ENCODE results near the gene FAM20B.
"Not testable (repeated sequence)": the region's sequence is repeated elsewhere in the genome, so short reads cannot be mapped to it uniquely, and the experiment has no call there.

FAM20B gene

DNA sequence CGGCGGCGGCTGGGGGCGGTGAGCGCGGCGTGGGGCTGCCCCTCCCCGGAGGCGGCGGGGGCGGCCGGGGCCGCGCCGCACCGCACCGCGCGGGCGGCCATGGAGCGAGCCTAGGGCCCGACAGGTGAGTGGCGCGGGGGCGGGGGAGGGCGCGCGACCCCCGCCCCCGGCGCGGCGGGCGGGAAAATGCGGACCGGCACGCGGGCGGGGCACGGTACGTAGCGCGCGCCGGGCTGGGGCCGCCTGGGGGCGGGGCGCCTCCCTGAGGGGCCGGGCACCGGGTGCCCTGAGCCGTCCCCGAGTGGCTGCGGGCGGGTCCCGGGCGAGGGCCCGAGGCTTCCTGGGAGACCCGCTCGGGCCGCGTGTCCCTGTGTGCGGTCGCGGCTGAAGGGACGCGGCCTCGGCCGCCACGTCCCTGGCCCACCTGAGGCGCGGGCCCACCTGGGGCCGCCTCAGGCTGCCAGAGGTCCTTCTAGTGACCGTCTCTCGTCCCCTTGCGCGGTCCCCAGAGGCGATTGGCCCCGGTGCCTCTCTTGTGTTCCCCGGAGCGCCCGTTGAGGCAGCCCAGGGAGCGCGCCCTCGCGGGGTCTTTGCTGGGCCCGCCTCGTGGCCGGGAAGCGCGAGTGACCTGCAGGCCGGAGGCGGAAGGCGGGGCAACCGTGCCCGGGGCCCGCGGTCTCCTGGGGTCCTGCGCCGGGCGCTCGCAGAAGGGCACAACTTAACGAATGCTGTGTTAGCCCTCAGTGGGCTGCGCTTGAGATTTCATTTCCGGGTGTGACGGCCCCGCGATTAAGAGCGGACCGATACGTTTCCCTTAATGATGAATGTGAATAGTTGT lies 500 bp downstream of the FAM20B start:
- peak; percentile 90 for DNase-seq

DNA sequence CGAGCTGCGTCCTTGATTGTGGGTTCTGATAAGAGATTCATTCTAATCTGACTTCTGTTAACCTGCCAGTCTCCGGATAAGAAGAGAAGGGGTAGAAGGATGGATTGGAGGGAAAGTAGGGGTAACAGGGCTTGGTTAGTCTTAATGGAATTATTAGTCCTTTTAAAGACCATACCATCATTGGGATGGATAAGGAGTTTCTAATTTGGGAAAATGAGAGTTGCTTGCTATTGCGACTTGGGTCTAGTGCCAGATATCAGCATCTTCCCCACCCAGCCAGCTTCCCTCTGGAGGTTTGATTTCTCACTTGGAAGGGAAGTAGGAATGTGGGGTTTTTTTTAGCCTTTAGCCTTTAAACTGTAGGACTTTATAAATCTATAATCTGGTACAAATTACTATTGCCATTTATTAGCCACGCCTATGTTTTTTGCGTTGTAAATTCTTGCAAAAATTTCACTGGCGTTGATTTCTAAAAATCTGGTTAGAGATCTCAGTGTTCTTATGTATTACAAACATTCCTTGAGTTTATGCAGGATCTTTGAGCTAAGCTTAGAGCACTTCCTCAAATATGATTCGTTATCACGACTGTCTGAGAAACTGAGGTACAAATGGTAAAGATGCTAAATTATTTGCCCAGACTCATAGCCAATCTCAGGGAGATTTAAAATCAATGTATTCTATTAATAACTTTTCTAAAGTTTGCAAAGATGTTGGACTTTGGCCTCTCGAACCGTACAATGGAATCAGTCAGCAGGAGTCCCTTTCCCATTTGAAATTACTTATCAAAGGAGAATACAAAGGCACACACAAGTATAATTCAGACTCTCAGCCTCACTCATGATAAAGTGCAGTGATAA lies 1.3 kb downstream of the FAM20B start:
- DNase-seq = no peak

DNA sequence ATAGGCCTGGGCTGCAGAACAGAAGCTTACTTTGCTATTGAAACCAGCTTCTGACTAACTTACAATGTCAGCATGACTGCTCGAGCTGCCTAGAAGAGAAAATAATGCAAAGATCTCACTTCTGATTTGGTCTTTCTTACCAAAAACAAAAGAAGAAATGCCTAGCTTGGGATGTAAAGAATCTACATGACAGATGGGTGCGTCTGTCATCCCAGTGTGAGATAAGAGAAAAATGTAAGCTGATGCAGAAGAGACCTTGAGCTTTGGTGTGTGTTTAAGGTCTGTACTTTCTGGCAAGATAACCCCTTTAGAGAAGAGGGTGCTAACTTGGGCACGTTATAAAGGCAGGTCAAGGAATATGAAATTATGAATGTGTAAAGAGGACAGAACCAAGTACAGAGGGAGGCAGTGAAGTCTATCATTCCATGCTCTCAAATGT lies 3.6 kb downstream of the FAM20B start:
- DNase-seq = no peak

DNA sequence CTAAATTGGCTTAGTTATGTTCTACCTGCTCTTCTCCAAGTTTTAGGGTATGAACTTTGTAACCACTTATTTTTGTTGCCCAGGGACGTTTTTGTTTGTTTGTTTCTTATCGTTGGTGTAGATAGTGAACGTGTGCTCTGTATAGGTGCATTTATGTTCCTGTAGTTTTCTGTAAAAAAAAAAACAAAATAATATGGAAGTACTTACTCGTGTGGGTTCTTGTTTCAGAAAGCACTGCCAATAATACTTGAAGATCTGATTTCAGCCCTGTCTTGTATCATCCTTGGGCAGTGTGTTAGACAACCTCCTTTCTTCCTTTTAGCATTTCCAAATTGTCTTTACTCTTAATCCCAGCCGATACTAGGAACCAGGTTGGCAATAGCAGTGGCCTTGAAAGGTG lies 4.4 kb downstream of the FAM20B start:
- DNase-seq = no peak

DNA sequence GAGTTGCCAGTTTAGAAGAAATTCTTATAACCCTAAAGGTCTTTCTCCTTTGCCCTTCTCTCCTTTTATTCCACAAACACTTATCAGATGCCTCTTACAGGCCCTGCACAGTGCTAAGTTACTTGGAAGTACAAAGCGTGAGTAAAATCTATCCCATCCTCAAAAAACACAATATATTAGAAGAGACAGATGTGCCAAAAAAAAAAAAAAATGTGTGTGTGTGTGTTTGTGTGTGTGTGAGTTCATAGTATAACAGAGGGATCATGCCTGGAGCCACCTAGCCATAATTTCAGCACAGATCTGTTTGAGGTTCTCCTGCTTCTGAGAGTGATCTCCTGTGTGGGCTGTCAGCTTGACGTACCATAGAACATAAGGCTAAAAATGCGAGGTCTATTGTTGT lies 5.0 kb downstream of the FAM20B start:
- no peak for DNase-seq

DNA sequence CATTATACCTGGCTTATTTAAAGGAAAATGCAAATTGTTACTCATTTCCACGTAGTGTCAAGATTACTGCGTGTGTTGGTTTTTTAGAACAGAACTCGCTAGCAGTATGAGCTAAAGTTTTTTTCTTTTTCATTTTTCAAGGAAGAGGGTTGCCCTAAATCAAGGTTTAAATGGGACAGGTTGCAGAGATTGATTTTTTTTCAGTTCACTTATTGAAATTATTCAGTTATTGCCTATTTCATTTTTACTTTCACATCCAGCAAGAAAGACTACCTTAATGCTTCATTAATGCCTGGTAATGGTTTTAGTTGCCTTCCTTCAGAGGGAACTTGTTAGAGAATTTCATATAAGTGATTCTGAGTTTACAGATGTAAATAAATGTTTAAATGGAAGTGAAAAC lies 5.6 kb downstream of the FAM20B start:
- no peak for DNase-seq

DNA sequence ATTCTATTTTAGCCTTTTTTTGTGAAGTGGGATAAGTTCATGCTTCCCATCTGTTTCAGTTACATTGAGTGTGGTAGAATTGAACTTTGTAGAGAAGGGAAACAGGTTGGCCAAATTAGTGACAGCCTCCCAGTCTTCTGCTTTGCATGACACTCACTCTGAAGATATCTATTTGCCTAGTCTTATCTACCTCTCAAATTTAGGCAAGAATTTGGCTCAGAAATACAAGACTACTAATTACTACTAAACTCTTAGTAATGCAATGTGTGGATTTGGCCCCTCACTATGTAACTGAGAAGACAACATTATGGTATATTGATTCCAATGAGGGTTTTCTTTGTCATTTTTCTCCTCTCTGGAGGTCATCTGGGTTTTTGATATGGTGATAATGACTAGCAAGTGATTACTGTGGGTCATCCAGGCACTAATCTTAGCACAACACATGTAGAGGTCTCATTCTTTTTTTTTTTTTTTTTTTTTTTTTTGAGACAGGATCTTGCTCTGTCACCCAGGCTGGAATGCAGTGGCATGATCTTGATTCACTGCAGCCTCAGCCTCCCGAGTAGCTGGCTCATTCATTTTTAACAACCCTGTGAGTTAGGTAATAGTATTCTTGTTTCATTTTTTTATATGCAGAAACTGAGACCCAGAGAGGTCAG lies 6.3 kb downstream of the FAM20B start:
- DNase-seq = no peak

DNA sequence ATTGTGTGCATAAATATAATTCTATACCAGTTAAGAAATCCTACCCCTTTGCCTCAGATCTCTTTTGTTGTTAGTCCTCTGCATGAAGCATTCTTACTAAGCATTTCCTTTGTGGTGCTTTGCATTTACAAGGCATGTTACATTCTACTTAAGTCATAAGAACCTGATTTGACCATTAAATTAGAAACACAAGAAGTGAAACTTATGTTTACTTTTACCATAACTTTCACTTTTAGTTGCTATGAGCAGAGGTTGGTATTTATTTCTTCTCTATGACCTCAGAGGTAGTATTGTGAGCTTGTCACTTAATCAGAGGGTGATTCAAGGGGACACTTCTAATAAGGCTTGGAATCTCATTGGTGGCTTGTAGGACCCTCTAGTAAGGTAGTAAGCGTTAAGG lies 9.0 kb downstream of the FAM20B start:
- no peak for DNase-seq

DNA sequence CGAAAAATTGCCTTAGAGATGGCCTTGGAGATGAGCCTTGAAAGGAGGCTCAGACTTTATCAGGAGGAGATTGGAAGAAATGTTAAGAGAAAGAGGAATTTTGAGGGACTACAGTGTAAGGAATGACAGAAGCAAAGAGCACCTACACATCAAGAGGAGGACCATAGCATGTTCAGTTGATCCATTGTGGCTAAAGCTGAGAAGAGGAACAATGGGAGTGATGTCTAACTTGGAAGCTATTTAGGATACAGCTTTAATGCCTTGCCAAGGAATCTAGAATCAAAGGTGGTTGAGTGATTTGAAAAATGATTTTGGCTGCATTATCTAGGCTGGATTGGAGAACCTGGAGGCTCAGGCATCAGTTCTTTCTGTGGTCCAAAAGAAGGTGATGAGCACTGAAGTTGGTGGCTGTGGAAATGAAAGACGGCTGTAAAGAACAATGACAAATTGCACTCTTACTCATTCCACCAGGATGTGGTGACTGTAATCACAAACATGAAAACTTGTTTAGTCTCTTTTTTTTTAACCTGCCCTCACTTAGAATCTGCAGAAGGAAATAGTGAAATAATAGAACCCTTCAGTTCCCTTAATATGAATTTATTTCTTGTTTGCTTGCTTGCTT lies 11.3 kb downstream of the FAM20B start:
- DNase-seq = no peak

DNA sequence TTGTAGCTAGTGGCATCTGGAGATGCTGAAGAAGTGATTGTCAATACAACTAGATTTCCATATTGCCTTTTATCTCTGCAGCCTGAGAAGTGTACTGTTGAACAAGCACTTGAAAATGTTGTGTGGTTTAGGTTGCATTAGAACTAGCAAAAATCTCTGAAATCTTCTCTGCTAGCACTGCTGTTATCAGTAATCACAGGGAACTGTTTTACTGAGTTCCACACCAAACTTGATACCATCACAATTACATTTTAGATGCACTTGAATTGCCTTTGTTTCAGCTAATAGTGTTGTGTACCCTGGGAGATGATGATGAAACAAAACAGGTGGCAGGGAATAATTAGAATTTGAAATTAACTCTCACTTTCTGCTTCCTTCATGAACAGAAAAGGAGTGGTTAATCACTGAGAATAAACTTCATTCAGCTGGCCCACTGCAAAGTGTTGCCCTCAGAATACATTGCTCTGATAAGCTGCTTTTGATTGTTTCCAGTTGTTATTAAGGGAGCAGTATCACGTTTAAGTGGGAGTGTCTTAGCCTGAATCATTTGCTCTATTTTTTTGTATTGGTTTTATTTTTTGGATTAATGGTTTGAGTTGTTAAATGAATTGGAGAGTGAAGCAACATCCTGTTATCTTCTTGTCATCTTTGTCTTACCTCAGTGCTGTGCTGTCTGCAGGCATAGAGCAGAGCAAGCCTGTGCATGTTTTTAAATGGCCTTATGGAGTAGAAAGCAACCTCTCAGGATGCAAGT lies 13.0 kb downstream of the FAM20B start:
- no peak for DNase-seq

DNA sequence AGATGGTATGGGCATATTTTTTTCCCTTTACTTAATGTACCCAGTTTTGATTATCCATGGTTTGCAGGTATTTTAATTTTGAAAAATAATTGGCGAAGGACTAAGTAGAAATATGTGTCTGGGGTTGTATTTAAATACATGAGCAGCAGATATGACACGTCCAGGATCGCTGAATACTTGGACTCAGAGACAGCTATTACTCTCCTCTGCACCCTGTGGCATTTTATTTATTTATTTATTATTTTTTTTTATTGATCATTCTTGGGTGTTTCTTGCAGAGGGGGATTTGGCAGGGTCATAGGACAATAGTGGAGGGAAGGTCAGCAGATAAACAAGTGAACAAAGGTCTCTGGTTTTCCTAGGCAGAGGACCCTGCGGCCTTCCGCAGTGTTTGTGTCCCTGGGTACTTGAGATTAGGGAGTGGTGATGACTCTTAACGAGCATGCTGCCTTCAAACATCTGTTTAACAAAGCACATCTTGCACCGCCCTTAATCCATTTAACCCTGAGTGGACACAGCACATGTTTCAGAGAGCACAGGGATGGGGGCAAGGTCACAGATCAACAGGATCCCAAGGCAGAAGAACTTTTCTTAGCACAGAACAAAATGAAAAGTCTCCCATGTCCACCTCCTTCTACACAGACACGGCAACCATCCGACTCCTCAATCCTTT lies 13.9 kb downstream of the FAM20B start:
- not testable (repeated sequence) for DNase-seq

DNA sequence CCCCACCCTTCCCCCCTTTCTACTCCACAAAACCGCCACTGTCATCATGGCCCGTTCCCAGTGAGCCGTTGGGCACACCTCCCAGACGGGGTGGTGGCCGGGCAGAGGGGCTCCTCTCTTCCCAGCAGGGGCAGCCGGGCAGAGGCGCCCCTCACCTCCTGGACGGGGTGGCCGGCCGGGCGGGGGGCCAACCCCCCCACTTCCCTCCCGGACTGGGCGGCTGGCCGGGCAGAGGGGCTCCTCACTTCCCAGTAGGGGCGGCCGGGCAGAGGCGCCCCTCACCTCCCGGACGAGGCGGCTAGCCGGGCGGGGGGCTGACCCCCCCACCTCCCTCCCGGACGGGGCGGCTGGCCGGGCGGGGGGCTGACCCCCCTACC lies 14.5 kb downstream of the FAM20B start:
- DNase-seq = not testable (repeated sequence)

DNA sequence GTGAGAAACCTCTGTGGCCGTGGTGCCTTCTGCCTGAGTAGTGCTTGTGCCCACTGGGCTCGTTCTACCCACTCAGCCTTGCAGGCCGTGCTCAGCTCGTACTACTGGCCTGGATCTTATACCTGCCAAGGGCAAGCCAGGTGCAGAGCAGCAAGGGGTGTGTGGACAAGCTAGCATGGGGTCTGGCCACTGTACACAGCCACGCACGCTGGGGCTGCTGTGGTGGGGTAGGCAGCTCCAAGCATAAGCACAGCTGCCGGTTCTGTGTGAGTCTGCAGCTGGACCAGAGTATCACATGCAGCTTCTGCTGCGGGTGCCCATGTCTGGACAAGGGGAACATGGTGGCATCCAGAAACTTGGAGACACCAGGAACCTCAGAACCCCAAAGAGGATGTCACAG lies 16.4 kb downstream of the FAM20B start:
- DNase-seq = peak; percentile 22

DNA sequence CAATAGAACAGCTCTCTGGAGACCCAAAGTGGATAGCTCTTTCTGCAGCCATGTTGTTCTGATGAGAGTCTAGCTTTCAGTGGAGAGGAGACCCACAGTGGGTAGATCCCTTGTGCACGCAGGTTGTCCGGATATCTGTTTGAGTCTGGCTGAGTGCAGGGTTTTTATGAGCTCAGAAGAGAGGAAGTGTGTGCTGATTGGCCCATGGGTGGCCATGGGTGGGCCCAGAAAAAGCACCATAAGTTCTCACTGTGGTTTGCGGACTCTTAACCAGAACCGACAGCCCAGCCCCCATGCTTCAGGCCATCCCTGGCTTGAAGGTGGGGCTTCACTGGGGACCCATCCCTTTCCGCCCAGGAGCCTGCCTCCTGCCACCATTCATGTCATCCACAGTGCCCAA lies 17.0 kb downstream of the FAM20B start:
- no peak for DNase-seq

DNA sequence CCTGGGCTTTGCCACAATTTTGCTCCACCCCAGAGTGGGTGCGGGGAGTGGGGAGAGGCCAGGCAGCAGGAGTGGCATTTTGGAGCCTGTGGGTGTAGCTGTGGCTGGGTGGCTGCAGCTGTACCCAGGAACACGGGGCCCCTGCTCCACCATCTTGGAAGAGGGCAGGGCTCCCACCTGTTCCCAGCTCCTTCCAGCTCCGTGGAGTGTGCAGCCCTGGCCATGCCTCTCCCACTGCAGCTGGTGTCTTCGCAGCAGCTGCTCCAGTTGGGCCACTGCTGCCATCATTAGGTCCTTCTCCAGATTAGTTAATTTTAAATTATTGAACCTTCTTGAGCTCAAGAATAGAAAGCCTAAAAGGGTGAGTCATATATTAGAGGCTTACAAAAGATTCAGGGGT lies 17.6 kb downstream of the FAM20B start:
- no peak for DNase-seq

DNA sequence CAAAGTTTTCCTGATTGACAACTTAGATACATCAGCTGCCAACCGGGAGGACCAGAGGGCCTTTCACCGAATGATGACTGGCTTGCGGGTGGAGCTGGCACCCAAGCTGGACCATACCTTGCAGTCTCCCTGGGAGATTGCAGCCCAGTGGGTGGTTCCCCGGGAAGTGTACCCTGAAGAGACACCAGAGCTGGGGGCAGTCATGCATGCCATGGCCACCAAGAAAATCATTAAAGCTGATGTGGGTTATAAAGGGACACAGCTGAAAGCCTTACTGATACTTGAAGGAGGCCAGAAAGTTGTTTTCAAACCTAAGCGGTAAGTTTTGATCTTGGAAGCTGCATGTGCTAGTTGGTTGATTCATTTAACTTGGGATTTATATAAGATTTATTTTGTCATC lies 18.2 kb downstream of the FAM20B start:
- no peak for DNase-seq

DNA sequence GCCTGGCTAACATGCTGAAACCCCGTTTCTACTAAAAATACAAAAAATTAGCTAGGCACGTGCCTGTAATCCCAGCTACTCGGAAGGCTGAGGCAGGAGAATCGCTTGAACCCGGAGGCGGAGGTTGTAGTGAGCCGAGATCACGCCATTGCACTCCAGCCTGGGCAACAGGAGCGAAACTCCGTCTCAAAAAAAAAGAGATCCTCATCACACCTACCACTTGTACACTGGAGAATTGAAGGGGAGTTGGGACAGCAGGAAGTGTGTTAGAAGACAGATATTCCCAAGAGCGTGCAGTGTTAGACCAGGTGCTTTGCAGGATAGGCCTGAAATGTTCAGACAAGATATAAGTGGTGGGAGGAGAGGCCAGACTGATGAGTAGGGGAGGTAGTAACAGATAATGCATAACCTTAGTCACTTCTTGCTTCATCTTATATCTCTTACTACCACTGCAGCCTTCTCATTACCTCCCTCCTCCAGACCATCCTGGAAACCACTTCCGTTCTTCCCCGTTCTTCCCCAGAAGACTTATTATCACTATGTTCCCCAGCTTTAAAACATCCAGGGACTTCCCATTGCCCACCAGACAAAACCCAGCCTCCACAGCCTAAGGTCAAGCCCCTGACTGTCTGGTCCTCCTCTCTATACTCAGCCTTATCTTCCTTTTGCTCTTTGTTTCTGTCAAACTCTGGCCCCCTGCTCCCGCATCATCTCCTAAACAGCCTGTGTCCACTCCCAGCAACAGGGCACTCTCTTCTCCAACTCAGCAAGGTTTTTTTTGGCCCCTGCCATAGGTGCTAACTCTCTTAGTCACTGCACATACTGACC lies 21.3 kb downstream of the FAM20B start:
- DNase-seq = no peak

DNA sequence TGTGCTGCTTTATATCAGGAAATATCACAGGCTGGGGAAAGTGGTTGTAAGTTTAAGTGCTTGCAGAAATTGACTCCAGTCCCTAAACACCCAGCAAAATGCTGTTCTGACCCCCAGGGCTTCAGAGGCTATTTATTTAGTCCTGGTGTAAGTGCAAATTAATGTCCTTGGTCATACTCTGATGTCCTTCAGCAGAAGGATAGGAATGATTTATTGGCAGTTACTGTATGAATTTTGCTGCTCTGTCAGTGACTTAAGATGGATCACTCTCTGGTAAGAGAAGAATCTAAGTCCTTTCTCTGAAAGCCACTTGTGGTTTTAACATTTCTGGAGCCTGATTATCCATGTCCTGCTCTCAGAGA lies 21.9 kb downstream of the FAM20B start:
- no peak for DNase-seq

DNA sequence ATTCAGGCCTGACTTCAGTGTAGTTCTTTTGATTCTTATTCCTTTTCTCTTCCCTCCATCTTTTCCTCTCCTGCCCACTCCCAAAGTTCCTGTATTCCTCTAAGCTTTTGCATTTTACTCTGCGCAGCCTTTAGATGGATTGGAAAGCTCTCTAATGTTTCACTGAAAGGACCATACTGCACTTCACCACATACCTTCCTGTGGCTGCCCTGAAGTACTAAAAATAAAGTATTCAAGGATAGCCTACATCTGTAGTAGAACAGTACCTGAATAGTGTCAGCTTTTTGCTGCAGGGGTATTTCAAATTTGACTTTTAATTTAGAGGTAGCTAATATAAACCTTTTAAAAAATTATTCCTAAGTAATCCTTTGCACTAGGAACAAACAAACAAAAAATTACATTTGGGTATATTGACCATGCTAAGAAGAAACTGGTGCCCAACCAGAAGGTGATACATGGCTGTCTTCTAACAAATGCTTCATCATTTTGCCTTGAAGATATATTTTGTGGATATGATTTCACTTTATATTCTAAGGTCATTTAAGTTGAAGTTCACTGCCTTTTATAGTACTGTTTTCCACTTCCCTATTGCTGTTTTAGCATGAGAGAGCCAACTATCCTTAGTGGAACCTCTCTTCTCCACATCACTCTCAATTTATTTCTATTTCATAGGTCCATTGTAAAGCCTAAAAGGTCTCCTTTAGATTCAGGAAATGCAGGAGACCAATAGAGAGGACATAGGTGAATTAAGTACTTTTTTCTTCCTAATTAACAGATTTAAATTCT lies 22.8 kb downstream of the FAM20B start:
- DNase-seq = no peak

DNA sequence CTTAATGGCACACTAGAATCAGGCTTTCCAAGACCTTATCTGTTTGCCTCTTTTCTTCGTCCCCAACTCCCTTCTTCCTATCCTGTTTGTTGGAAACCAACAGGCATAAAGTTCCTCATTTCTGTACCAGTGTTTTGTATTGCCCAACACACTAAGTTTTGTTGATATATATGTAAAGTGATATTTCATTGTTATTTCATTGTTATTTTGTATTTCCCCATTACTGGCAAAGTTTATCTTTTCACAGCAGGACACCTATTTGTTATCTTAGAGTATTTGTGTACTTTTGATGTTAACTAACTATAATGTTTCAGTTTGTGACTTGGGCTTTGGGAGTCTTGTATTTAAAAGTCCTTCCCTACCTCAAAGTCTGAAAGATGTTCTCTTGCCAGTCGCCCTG lies 27.1 kb downstream of the FAM20B start:
- no peak for DNase-seq
